ENCODE measurements around the gene MYH4. TPM values are rescaled to one million over a fixed set of nuclear protein-coding genes. Genes with fewer than 3 reads are reported as not detected.

MYH4 gene
- total and polyA plus RNA-seq, 10 of the 15 experiments (the other 5 are each of a cell fraction or from before 2014, with no cell fraction given): not detected

DNA sequence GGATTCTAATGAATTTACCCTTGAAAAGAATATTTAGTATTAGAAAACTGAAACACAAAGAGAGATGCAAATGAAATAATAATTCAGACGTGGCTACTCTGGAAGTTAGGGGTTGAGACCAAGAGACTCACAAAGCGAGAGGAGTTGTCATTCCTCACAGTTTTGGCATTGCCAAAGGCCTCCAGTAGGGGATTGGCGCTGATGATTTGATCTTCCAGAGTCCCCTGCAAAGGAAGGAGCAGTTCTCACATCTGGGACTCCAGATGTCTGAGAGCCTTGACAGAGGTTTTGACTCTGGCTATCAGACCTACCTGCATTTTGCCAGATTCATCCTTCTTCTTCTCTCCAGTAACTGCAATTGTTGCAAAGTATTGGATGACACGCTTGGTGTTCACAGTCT lies 54.2 kb downstream of the MYH4 start:
- Histone ChIP-seq H3K4me3 (no peak overlapping the region), H3K27ac (ENCODE audit: control insufficient read depth, insufficient read depth) (no peak overlapping the region), H4K20me1 (ENCODE audit: control insufficient read depth, insufficient read depth) (no peaks in the 10 kb centered on the region), H3K4me2 (ENCODE audit: control insufficient read depth, insufficient read depth) (no peak overlapping the region), H3K9me3 (replicated peaks; ENCODE audit: control insufficient read depth, insufficient read depth, low read length) (no peaks in the 10 kb centered on the region), H3K4me1 (ENCODE audit: control insufficient read depth, insufficient read depth, low read length) (no peaks in the 10 kb centered on the region), H2AFZ (ENCODE audit: control insufficient read depth, low read depth, low read length) (no peak overlapping the region), H3K9ac (ENCODE audit: control insufficient read depth, insufficient read depth, low read length) (no peak overlapping the region), H3K27me3 (replicated peaks in 1 of 2; ENCODE audit: control insufficient read depth in 2 of 2, insufficient read depth in 2 of 2, low read length in 1 of 2) (no peaks in the 10 kb centered on the region), H3K36me3 (ENCODE audit: control insufficient read depth in 2 of 2, insufficient read depth in 2 of 2, low read length in 1 of 2) (no peaks in the 10 kb centered on the region), H3K79me2 (ENCODE audit: control insufficient read depth, insufficient read depth, low read length) (no peaks in the 10 kb centered on the region)
- 19% methylated on average over 4 of the region's 4 CpGs for WGBS (ENCODE audit: insufficient coverage, insufficient replicate concordance, low lambda C conversion rate, missing lambda C conversion rate)
- no peak for TF ChIP-seq POLR2A (IDR thresholded peaks at IDR 0.05; ENCODE audit: low read depth, low read length)
- TF ChIP-seq EZH2 (IDR thresholded peaks at IDR 0.05; ENCODE audit: borderline replicate concordance, control insufficient read depth, low read depth, low read length): no peak
- CTCF ChIA-PET: no interaction called here
- SMC1A ChIA-PET (ENCODE audit: uncharacterized antibody, unreplicated experiment): no interaction called here
- DNase-seq (ENCODE audit: low read depth, low spot score) (no peak), ATAC-seq (no peak), FAIRE-seq (no peak)
- no TSS peak for BruUV-seq (replicated peaks)
- RAD21 ChIA-PET (ENCODE audit: unreplicated experiment): no interaction called here
- in situ Hi-C loops (cut with MboI) (no loop called here), intact Hi-C loops (cut with micrococcal nuclease; ENCODE audit: unreplicated experiment) (no loop called here)
- POLR2A ChIA-PET: no interaction called here

DNA sequence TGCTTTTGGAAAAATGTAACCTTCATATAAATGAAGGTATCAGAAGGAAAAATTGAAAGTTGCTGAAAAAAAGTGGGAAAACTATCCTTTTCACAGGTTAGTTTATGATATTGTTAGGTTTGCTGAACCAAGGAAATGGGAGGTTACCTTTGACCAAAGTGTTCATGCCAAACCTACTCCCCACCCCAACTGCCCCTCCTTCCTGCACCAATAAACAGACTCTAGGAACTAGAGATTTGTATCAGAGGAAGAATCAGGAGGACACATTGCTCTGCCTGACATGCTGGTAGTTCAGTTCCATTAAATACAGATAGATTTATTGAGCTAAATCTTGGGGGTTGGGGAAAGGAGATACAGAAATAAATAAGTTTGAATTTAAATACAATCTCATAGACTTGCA lies 65.8 kb downstream of the MYH4 start:
- POLR2A ChIA-PET: no interaction called here
- Histone ChIP-seq H3K4me1 (ENCODE audit: control insufficient read depth, insufficient read depth, low read length) (no peaks in the 10 kb centered on the region), H3K27ac (ENCODE audit: control insufficient read depth, insufficient read depth) (no peak overlapping the region), H2AFZ (ENCODE audit: control insufficient read depth, low read depth, low read length) (no peak overlapping the region), H4K20me1 (ENCODE audit: control insufficient read depth, insufficient read depth) (no peaks in the 10 kb centered on the region), H3K4me2 (ENCODE audit: control insufficient read depth, insufficient read depth) (no peak overlapping the region), H3K79me2 (ENCODE audit: control insufficient read depth, insufficient read depth, low read length) (no peaks in the 10 kb centered on the region), H3K36me3 (ENCODE audit: control insufficient read depth in 2 of 2, insufficient read depth in 2 of 2, low read length in 1 of 2) (no peaks in the 10 kb centered on the region), H3K9me3 (replicated peaks; ENCODE audit: control insufficient read depth, insufficient read depth, low read length) (no peaks in the 10 kb centered on the region), H3K9ac (ENCODE audit: control insufficient read depth, insufficient read depth, low read length) (no peak overlapping the region), H3K27me3 (replicated peaks in 1 of 2; ENCODE audit: control insufficient read depth in 2 of 2, insufficient read depth in 2 of 2, low read length in 1 of 2) (no peaks in the 10 kb centered on the region; a peak in 1 of 4 replicates), H3K4me3 (no peak overlapping the region)
- in situ Hi-C loops (cut with MboI): no loop called here
- SMC1A ChIA-PET (ENCODE audit: uncharacterized antibody, unreplicated experiment): no interaction called here
- ATAC-seq: no peak
- FAIRE-seq: no peak
- intact Hi-C loops (cut with micrococcal nuclease; ENCODE audit: unreplicated experiment): no loop called here
- RAD21 ChIA-PET (ENCODE audit: unreplicated experiment): no interaction called here
- no TSS peak for BruUV-seq (replicated peaks)
- no peak for DNase-seq (ENCODE audit: low read depth, low spot score)
- CTCF ChIA-PET: no interaction called here
- TF ChIP-seq EGR1 (IDR thresholded peaks at IDR 0.05; ENCODE audit: borderline replicate concordance in 1 of 2, low read depth in 2 of 2, low read length in 2 of 2): no peak
- TF ChIP-seq TCF12 (IDR thresholded peaks at IDR 0.05; ENCODE audit: low read depth, low read length): no peak
- TF ChIP-seq, protein P1, sequence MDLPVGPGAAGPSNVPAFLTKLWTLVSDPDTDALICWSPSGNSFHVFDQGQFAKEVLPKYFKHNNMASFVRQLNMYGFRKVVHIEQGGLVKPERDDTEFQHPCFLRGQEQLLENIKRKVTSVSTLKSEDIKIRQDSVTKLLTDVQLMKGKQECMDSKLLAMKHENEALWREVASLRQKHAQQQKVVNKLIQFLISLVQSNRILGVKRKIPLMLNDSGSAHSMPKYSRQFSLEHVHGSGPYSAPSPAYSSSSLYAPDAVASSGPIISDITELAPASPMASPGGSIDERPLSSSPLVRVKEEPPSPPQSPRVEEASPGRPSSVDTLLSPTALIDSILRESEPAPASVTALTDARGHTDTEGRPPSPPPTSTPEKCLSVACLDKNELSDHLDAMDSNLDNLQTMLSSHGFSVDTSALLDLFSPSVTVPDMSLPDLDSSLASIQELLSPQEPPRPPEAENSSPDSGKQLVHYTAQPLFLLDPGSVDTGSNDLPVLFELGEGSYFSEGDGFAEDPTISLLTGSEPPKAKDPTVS (IDR thresholded peaks at IDR 0.05; ENCODE audit: low read depth, low read length): no peak
- no peak for TF ChIP-seq ZBED1 (IDR thresholded peaks at IDR 0.05; ENCODE audit: borderline replicate concordance)
- TF ChIP-seq, protein P2, sequence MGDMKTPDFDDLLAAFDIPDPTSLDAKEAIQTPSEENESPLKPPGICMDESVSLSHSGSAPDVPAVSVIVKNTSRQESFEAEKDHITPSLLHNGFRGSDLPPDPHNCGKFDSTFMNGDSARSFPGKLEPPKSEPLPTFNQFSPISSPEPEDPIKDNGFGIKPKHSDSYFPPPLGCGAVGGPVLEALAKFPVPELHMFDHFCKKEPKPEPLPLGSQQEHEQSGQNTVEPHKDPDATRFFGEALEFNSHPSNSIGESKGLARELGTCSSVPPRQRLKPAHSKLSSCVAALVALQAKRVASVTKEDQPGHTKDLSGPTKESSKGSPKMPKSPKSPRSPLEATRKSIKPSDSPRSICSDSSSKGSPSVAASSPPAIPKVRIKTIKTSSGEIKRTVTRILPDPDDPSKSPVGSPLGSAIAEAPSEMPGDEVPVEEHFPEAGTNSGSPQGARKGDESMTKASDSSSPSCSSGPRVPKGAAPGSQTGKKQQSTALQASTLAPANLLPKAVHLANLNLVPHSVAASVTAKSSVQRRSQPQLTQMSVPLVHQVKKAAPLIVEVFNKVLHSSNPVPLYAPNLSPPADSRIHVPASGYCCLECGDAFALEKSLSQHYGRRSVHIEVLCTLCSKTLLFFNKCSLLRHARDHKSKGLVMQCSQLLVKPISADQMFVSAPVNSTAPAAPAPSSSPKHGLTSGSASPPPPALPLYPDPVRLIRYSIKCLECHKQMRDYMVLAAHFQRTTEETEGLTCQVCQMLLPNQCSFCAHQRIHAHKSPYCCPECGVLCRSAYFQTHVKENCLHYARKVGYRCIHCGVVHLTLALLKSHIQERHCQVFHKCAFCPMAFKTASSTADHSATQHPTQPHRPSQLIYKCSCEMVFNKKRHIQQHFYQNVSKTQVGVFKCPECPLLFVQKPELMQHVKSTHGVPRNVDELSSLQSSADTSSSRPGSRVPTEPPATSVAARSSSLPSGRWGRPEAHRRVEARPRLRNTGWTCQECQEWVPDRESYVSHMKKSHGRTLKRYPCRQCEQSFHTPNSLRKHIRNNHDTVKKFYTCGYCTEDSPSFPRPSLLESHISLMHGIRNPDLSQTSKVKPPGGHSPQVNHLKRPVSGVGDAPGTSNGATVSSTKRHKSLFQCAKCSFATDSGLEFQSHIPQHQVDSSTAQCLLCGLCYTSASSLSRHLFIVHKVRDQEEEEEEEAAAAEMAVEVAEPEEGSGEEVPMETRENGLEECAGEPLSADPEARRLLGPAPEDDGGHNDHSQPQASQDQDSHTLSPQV (IDR thresholded peaks at IDR 0.05): no peak
- TF ChIP-seq HDAC2 (IDR thresholded peaks at IDR 0.05): no peak
- no peak for TF ChIP-seq SMAD1 (IDR thresholded peaks at IDR 0.05; ENCODE audit: low read depth, partially characterized antibody)
- no peak for TF ChIP-seq RAD51 (IDR thresholded peaks at IDR 0.05)
- no peak for TF ChIP-seq BCL11A (IDR thresholded peaks at IDR 0.05; ENCODE audit: low read depth, low read length)
- TF ChIP-seq RB1 (IDR thresholded peaks at IDR 0.05; ENCODE audit: borderline replicate concordance): no peak
- TF ChIP-seq, protein P3, sequence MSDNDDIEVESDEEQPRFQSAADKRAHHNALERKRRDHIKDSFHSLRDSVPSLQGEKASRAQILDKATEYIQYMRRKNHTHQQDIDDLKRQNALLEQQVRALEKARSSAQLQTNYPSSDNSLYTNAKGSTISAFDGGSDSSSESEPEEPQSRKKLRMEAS (IDR thresholded peaks at IDR 0.05; ENCODE audit: low read depth, low read length): no peak
- no peak for TF ChIP-seq ZZZ3 (IDR thresholded peaks at IDR 0.05; ENCODE audit: control insufficient read depth, insufficient read length, low read depth)
- TF ChIP-seq ZNF207 (IDR thresholded peaks at IDR 0.05; ENCODE audit: borderline replicate concordance): no peak
